HK-2 (cell line): ENCODE results near the gene IGIP.

Experiments used
- DNase-seq: peaks from one replicate; pipeline ENCODE4 v3.0.0-alpha.2; 2018; ENCODE audit not compliant: unreplicated experiment

IGIP gene

GRCh38 chr5:140165101-140165922 lies 39.6 kb downstream of the IGIP start:
- no peak for DNase-seq

GRCh38 chr5:140165923-140166270 lies 40.2 kb downstream of the IGIP start:
- no peak for DNase-seq

GRCh38 chr5:140166911-140167310 lies 41.2 kb downstream of the IGIP start:
- no peak for DNase-seq

GRCh38 chr5:140168371-140168770 lies 42.6 kb downstream of the IGIP start:
- DNase-seq: no peak

- no peak for DNase-seq
Observed at GRCh38 chr5:140169410-140169809, 43.7 kb downstream of the IGIP start.

- DNase-seq: no peak
Observed at GRCh38 chr5:140172483-140172882, 46.7 kb downstream of the IGIP start.

- DNase-seq: no peak
Observed at GRCh38 chr5:140174014-140174413, 48.3 kb downstream of the IGIP start.

- peak; percentile 87 for DNase-seq
Observed at GRCh38 chr5:140174465-140175366, 49.0 kb downstream of the IGIP start, which contains the start of gene CYSTM1. CYSTM1 (plus strand) TSS chr5:140175188; CDS start chr5:140194466, 19,278 bp downstream.

GRCh38 chr5:140175367-140176030 lies 49.8 kb downstream of the IGIP start:
- peak; percentile 69 for DNase-seq

- no peak for DNase-seq
Observed at GRCh38 chr5:140176031-140176387, 50.3 kb downstream of the IGIP start.

- DNase-seq: no peak
Observed at GRCh38 chr5:140178086-140178410, 52.3 kb downstream of the IGIP start.

GRCh38 chr5:140178482-140179116 lies 52.9 kb downstream of the IGIP start:
- no peak for DNase-seq
